Peyer's patch (tissue), 4 donors: ENCODE measurements around the gene LYST. TPM values are rescaled to one million over a fixed set of nuclear protein-coding genes. Genes with fewer than 3 reads are reported as not detected.

Source experiments
- DNase-seq, 3 donors: peaks; one replicate each; pipeline ENCODE4 v3.0.0-alpha.2; 2017 to 2019
- H3K27ac ChIP-seq, 4 donors: fragments of 200-600 bp; sonication (generic); one replicate each; pipeline ENCODE4 v1.5.1; 2016 to 2019
- H3K27me3 ChIP-seq, 2 donors: fragments of 200-600 bp; sonication (generic); one replicate each; pipeline ENCODE4 v1.5.1; 2019
- H3K36me3 ChIP-seq, 3 donors: fragments of 200-600 bp; sonication (generic); one replicate each; pipeline ENCODE4 v1.5.1; 2016 to 2019
- H3K4me1 ChIP-seq, 4 donors: fragments of 200-600 bp; sonication (generic); one replicate each; pipeline ENCODE4 v1.5.1; 2016 to 2019
- H3K4me3 ChIP-seq, 4 donors: fragments of 200-600 bp; sonication (generic); 1 replicate in 3 of 4; 2 replicates in 1 of 4; pipeline ENCODE4 v1.5.1; 2016 to 2019; ENCODE audit warnings: mild to moderate bottlenecking in 1 of 4
- H3K9me3 ChIP-seq, 4 donors: fragments of 200-600 bp; sonication (generic); one replicate each; pipeline ENCODE4 v1.5.1; 2016 to 2019; ENCODE audit warnings: mild to moderate bottlenecking in 1 of 4
- CTCF ChIP-seq, 6 experiments: fragments of 450-650 bp in 4 of 6; fragments of 200-600 bp in 2 of 6; sonication (generic) in 1 of 6; IDR thresholded peaks; one replicate each; pipeline ENCODE4 v1.5.1; 2017 to 2019; ENCODE audit warnings: antibody characterized with exemption in 6 of 6, mild to moderate bottlenecking in 3 of 6, moderate library complexity in 1 of 6
- POLR2A ChIP-seq, 2 donors: fragments of 450-650 bp; IDR thresholded peaks; one replicate each; pipeline ENCODE4 v1.5.1; 2017; ENCODE audit warnings: antibody characterized with exemption in 2 of 2, mild to moderate bottlenecking in 2 of 2, moderate library complexity in 2 of 2
- total RNA-seq, 4 donors: library from RNA; depleted of rRNA; stranded (reverse); fragments of >200 nt; gene quantifications; one replicate each; pipeline ENCODE4 v1.1.0, GENCODE V29; 2016

The LYST gene
- total RNA-seq, 4 donors from 2014 or later, result 27.8 to 68.5 (median 35.5) TPM

- Histone ChIP-seq H3K4me3 (no peak overlapping the region), H3K27me3 (no peaks in the 10 kb centered on the region), H3K36me3 (no peaks in the 10 kb centered on the region), H3K9me3 (no peaks in the 10 kb centered on the region), H3K27ac (no peak overlapping the region), H3K4me1 (peaks cover 0 to 18% (median 0%) of the 10 kb centered on the region in 4 donors)
- no peak for TF ChIP-seq CTCF (IDR thresholded peaks at IDR 0.05)
- TF ChIP-seq POLR2A (IDR thresholded peaks at IDR 0.05), result no peak
- no peak for DNase-seq
Measured at GRCh38 chr1:235860829-235861228, 5.9 kb downstream of the LYST start.

GRCh38 chr1:235859789-235860188, 6.9 kb downstream of the LYST start:
- DNase-seq, result no peak
- Histone ChIP-seq H3K4me3 (no peak overlapping the region), H3K36me3 (no peaks in the 10 kb centered on the region), H3K9me3 (no peaks in the 10 kb centered on the region), H3K4me1 (peaks cover 0 to 9% (median 0%) of the 10 kb centered on the region in 4 donors), H3K27ac (no peak overlapping the region), H3K27me3 (no peaks in the 10 kb centered on the region)
- TF ChIP-seq CTCF (IDR thresholded peaks at IDR 0.05) (no peak), POLR2A (IDR thresholded peaks at IDR 0.05) (no peak)

DNA sequence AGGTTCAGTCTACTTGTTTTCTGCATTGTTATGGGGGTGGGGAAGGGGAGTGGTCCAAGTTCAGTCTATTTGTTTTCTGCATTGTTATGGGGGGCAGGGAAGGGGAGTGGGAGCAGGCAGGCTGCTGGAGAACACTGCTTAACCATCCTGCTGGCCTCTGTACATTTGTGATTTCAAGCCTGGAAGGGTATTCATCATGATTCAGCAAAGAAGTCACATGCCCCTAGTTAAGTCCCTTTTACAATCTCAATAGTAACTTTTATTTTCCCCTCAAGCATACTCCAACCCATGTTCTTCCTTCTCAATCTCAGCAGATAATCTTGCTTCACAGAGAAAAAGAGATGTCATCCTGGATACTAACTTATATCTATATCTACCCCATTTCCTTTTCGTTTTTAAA, 7.9 kb downstream of the LYST start:
- H3K36me3 ChIP-seq, result no peaks in the 10 kb centered on the region
- H3K27ac ChIP-seq, result no peak overlapping the region
- DNase-seq, result no peak
- H3K9me3 ChIP-seq, result no peaks in the 10 kb centered on the region
- H3K4me3 ChIP-seq, result no peak overlapping the region
- TF ChIP-seq POLR2A (IDR thresholded peaks at IDR 0.05) (no peak), CTCF (IDR thresholded peaks at IDR 0.05) (no peak)
- no peaks in the 10 kb centered on the region for H3K27me3 ChIP-seq
- H3K4me1 ChIP-seq, result peaks cover 0 to under 1% (median 0%) of the 10 kb centered on the region in 4 donors

DNA sequence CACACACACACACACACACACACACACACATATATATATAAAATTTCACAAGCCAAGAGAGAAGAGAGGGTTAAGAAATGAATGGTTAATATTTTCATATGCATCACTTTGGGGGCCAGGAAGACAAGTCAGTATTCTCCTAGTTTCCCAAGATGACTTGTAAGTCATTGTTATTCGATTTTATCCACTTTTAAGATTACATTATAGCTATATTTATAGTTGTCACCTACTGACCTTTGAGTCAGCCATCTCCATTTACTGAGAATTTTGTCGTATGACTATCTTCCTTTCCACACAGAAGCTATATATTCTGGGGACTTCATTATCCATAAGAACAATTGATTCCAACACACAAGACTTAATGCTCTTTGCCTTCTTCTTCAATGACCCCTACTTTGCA, 8.9 kb downstream of the LYST start:
- TF ChIP-seq POLR2A (IDR thresholded peaks at IDR 0.05), result no peak
- no peak for TF ChIP-seq CTCF (IDR thresholded peaks at IDR 0.05)
- Histone ChIP-seq H3K4me3 (no peak overlapping the region), H3K27me3 (no peaks in the 10 kb centered on the region), H3K9me3 (no peaks in the 10 kb centered on the region), H3K36me3 (no peaks in the 10 kb centered on the region), H3K27ac (no peak overlapping the region), H3K4me1 (no peaks in the 10 kb centered on the region)
- no peak for DNase-seq

- Histone ChIP-seq H3K27ac (no peak overlapping the region), H3K9me3 (no peaks in the 10 kb centered on the region), H3K36me3 (no peaks in the 10 kb centered on the region), H3K4me3 (no peak overlapping the region), H3K27me3 (no peaks in the 10 kb centered on the region), H3K4me1 (no peaks in the 10 kb centered on the region)
- TF ChIP-seq CTCF (IDR thresholded peaks at IDR 0.05), result no peak
- no peak for TF ChIP-seq POLR2A (IDR thresholded peaks at IDR 0.05)
- no peak for DNase-seq
Measured at GRCh38 chr1:235855811-235856429, 10.8 kb downstream of the LYST start.

DNA sequence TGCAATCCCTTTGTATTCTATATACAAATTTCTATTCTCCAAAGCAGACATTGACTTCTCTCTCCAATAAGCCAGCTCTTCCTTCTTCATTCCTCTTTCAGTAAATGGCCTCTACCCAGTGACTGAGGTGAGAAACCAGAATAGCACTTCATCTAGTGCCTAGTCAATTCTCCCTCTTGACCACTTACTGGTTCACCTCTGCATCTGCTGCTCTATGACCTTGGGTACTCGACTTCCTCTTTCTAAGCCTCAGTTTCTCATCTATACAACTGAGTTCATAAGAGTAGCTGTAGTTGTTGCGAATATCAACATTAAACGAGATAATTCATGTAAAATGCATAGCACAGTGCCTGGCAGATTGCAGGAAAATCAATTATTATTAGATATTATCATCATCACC, 12.4 kb downstream of the LYST start:
- H3K27ac ChIP-seq, result no peak overlapping the region
- TF ChIP-seq POLR2A (IDR thresholded peaks at IDR 0.05), result no peak
- no peak for TF ChIP-seq CTCF (IDR thresholded peaks at IDR 0.05)
- no peaks in the 10 kb centered on the region for H3K9me3 ChIP-seq
- no peaks in the 10 kb centered on the region for H3K36me3 ChIP-seq
- no peak overlapping the region for H3K4me3 ChIP-seq
- no peaks in the 10 kb centered on the region for H3K4me1 ChIP-seq
- no peaks in the 10 kb centered on the region for H3K27me3 ChIP-seq
- no peak for DNase-seq
